ENCODE data around the gene SLC66A3. TPM values are rescaled to one million over a fixed set of nuclear protein-coding genes. Genes with fewer than 3 reads are reported as not detected.

The SLC66A3 gene
- total and polyA plus RNA-seq, 9 donors = 10.5 to 17.0 (median 12.7) TPM

- WGBS (ENCODE audit: insufficient coverage) = 75% methylated on average over 1 of the region's 3 CpGs
- H3K4me3 ChIP-seq (ENCODE audit: low read length) = no peak overlapping the region
- H3K9me3 ChIP-seq (replicated peaks; ENCODE audit: control insufficient read depth, low read depth, low read length) = peaks cover 5% of the 10 kb centered on the region
- no peaks in the 10 kb centered on the region for H3K36me3 ChIP-seq (ENCODE audit: control insufficient read depth, insufficient read depth, low read length)
- no peak overlapping the region for H3K27ac ChIP-seq (ENCODE audit: low read length)
- H3K27me3 ChIP-seq (ENCODE audit: control insufficient read depth, insufficient read depth, low read length) = peaks cover 6% of the 10 kb centered on the region
- no peak for DNase-seq
- no peaks in the 10 kb centered on the region for H3K4me1 ChIP-seq (ENCODE audit: control insufficient read depth, insufficient read depth, low read length)
Observed at GRCh38 chr2:11146076-11146475, 9.2 kb upstream of the SLC66A3 start.

GRCh38 chr2:11147263-11147662 lies 8.0 kb upstream of the SLC66A3 start:
- WGBS (ENCODE audit: insufficient coverage) = no CpG with 5 or more reads among the region's 3 CpGs
- peaks cover 5% of the 10 kb centered on the region for H3K9me3 ChIP-seq (replicated peaks; ENCODE audit: control insufficient read depth, low read depth, low read length)
- no peaks in the 10 kb centered on the region for H3K36me3 ChIP-seq (ENCODE audit: control insufficient read depth, insufficient read depth, low read length)
- H3K4me1 ChIP-seq (ENCODE audit: control insufficient read depth, insufficient read depth, low read length) = no peaks in the 10 kb centered on the region
- no peak overlapping the region for H3K4me3 ChIP-seq (ENCODE audit: low read length)
- H3K27ac ChIP-seq (ENCODE audit: low read length) = no peak overlapping the region
- peaks cover 9% of the 10 kb centered on the region for H3K27me3 ChIP-seq (ENCODE audit: control insufficient read depth, insufficient read depth, low read length)
- no peak for DNase-seq

- 79% methylated on average over 6 of the region's 6 CpGs for WGBS (ENCODE audit: insufficient coverage)
- Histone ChIP-seq H3K36me3 (ENCODE audit: control insufficient read depth, insufficient read depth, low read length) (no peaks in the 10 kb centered on the region), H3K27ac (ENCODE audit: low read length) (no peak overlapping the region), H3K27me3 (ENCODE audit: control insufficient read depth, insufficient read depth, low read length) (peaks cover 9% of the 10 kb centered on the region), H3K4me1 (ENCODE audit: control insufficient read depth, insufficient read depth, low read length) (peaks cover 14% of the 10 kb centered on the region), H3K4me3 (ENCODE audit: low read length) (no peak overlapping the region), H3K9me3 (replicated peaks; ENCODE audit: control insufficient read depth, low read depth, low read length) (no peaks in the 10 kb centered on the region)
- no peak for DNase-seq
Observed at GRCh38 chr2:11152591-11152990, 2.7 kb upstream of the SLC66A3 start.

GRCh38 chr2:11154016-11154922 lies 998 bp upstream of the SLC66A3 start:
- WGBS (ENCODE audit: insufficient coverage) = 28% methylated on average over 23 of the region's 35 CpGs
- Histone ChIP-seq H3K27me3 (ENCODE audit: control insufficient read depth, insufficient read depth, low read length) (peaks cover 9% of the 10 kb centered on the region), H3K4me3 (ENCODE audit: low read length) (peak overlapping the region; percentile 35), H3K27ac (ENCODE audit: low read length) (peak overlapping the region; percentile 93), H3K4me1 (ENCODE audit: control insufficient read depth, insufficient read depth, low read length) (peaks cover 14% of the 10 kb centered on the region), H3K36me3 (ENCODE audit: control insufficient read depth, insufficient read depth, low read length) (no peaks in the 10 kb centered on the region), H3K9me3 (replicated peaks; ENCODE audit: control insufficient read depth, low read depth, low read length) (no peaks in the 10 kb centered on the region)
- DNase-seq = peak; percentile 54

- Histone ChIP-seq H3K4me3 (ENCODE audit: low read length) (peak overlapping the region; percentile 35), H3K36me3 (ENCODE audit: control insufficient read depth, insufficient read depth, low read length) (no peaks in the 10 kb centered on the region), H3K4me1 (ENCODE audit: control insufficient read depth, insufficient read depth, low read length) (peaks cover 14% of the 10 kb centered on the region), H3K9me3 (replicated peaks; ENCODE audit: control insufficient read depth, low read depth, low read length) (no peaks in the 10 kb centered on the region), H3K27ac (ENCODE audit: low read length) (peak overlapping the region; percentile 93), H3K27me3 (ENCODE audit: control insufficient read depth, insufficient read depth, low read length) (peaks cover 9% of the 10 kb centered on the region)
- WGBS (ENCODE audit: insufficient coverage) = 0% methylated on average over 20 of the region's 49 CpGs
- peak; percentile 97 for DNase-seq
Observed at GRCh38 chr2:11154923-11155380, 315 bp upstream of the SLC66A3 start.

GRCh38 chr2:11156396-11157075 lies 1.3 kb downstream of the SLC66A3 start:
- peaks cover 14% of the 10 kb centered on the region for H3K4me1 ChIP-seq (ENCODE audit: control insufficient read depth, insufficient read depth, low read length)
- no peak overlapping the region for H3K4me3 ChIP-seq (ENCODE audit: low read length)
- H3K9me3 ChIP-seq (replicated peaks; ENCODE audit: control insufficient read depth, low read depth, low read length) = no peaks in the 10 kb centered on the region
- H3K36me3 ChIP-seq (ENCODE audit: control insufficient read depth, insufficient read depth, low read length) = no peaks in the 10 kb centered on the region
- no peak for DNase-seq
- peaks cover 9% of the 10 kb centered on the region for H3K27me3 ChIP-seq (ENCODE audit: control insufficient read depth, insufficient read depth, low read length)
- whole genome bisulfite sequencing (ENCODE audit: insufficient coverage) = 79% methylated on average over 10 of the region's 13 CpGs
- H3K27ac ChIP-seq (ENCODE audit: low read length) = no peak overlapping the region

- H3K27ac ChIP-seq (ENCODE audit: low read length) = no peak overlapping the region
- no peaks in the 10 kb centered on the region for H3K9me3 ChIP-seq (replicated peaks; ENCODE audit: control insufficient read depth, low read depth, low read length)
- peaks cover 14% of the 10 kb centered on the region for H3K4me1 ChIP-seq (ENCODE audit: control insufficient read depth, insufficient read depth, low read length)
- no peak for DNase-seq
- 89% methylated on average over 4 of the region's 6 CpGs for WGBS (ENCODE audit: insufficient coverage)
- H3K36me3 ChIP-seq (ENCODE audit: control insufficient read depth, insufficient read depth, low read length) = no peaks in the 10 kb centered on the region
- H3K4me3 ChIP-seq (ENCODE audit: low read length) = no peak overlapping the region
- peaks cover 7% of the 10 kb centered on the region for H3K27me3 ChIP-seq (ENCODE audit: control insufficient read depth, insufficient read depth, low read length)
Observed at GRCh38 chr2:11157296-11157695, 2.0 kb downstream of the SLC66A3 start.

- Histone ChIP-seq H3K36me3 (ENCODE audit: control insufficient read depth, insufficient read depth, low read length) (no peaks in the 10 kb centered on the region), H3K27ac (ENCODE audit: low read length) (no peak overlapping the region), H3K9me3 (replicated peaks; ENCODE audit: control insufficient read depth, low read depth, low read length) (no peaks in the 10 kb centered on the region), H3K4me1 (ENCODE audit: control insufficient read depth, insufficient read depth, low read length) (peaks cover 14% of the 10 kb centered on the region), H3K27me3 (ENCODE audit: control insufficient read depth, insufficient read depth, low read length) (peaks cover 4% of the 10 kb centered on the region), H3K4me3 (ENCODE audit: low read length) (no peak overlapping the region)
- WGBS (ENCODE audit: insufficient coverage) = 89% methylated on average over 3 of the region's 4 CpGs
- no peak for DNase-seq
Observed at GRCh38 chr2:11157731-11158130, 2.5 kb downstream of the SLC66A3 start.

- H3K27ac ChIP-seq (ENCODE audit: low read length) = no peak overlapping the region
- 63% methylated on average over 11 of the region's 14 CpGs for WGBS (ENCODE audit: insufficient coverage)
- peaks cover 14% of the 10 kb centered on the region for H3K4me1 ChIP-seq (ENCODE audit: control insufficient read depth, insufficient read depth, low read length)
- peaks cover 5% of the 10 kb centered on the region for H3K36me3 ChIP-seq (ENCODE audit: control insufficient read depth, insufficient read depth, low read length)
- H3K4me3 ChIP-seq (ENCODE audit: low read length) = no peak overlapping the region
- no peak for DNase-seq
- no peaks in the 10 kb centered on the region for H3K9me3 ChIP-seq (replicated peaks; ENCODE audit: control insufficient read depth, low read depth, low read length)
- H3K27me3 ChIP-seq (ENCODE audit: control insufficient read depth, insufficient read depth, low read length) = no peaks in the 10 kb centered on the region
Observed at GRCh38 chr2:11158916-11159573, 3.8 kb downstream of the SLC66A3 start.

All from muscle of leg (tissue), 11 donors.